ENCODE measurements around the gene PSMF1.
A peak's percentile ranks its signal among the peaks of the same experiment; 100 is the strongest.

Gene PSMF1

GRCh38 chr20:1118336-1119127 lies at the start of gene PSMF1:
Gene PSMF1, plus strand, starts transcription at chr20:1118602. Its CDS starts 172 bp downstream, at chr20:1118774.
- peak; percentile 76 for DNase-seq (ENCODE audit: extremely low read depth, low read depth)
- no peak; the same call in 1 of the 2 replicates for TF ChIP-seq CTCF (IDR thresholded peaks at IDR 0.05; ENCODE audit: low read depth, low read length)

GRCh38 chr20:1072258-1072657 lies 46.1 kb upstream of the PSMF1 start:
- no peak for TF ChIP-seq CTCF (IDR thresholded peaks at IDR 0.05; ENCODE audit: low read depth, low read length)

GRCh38 chr20:1075616-1076015 lies 42.8 kb upstream of the PSMF1 start:
- DNase-seq (ENCODE audit: extremely low read depth, low read depth): no peak
- no peak for TF ChIP-seq CTCF (IDR thresholded peaks at IDR 0.05; ENCODE audit: low read depth, low read length)

More at GRCh38 chr20:1072258-1072657, 46.1 kb upstream of the PSMF1 start:
- no peak for DNase-seq (ENCODE audit: extremely low read depth, low read depth)

- DNase-seq (ENCODE audit: extremely low read depth, low read depth): no peak
- no peak for TF ChIP-seq CTCF (IDR thresholded peaks at IDR 0.05; ENCODE audit: low read depth, low read length)
These were observed 36.5 kb upstream of the PSMF1 start for GRCh38 chr20:1081891-1082290.

GRCh38 chr20:1083431-1084080 lies 34.8 kb upstream of the PSMF1 start:
- no peak for DNase-seq (ENCODE audit: extremely low read depth, low read depth)
- TF ChIP-seq CTCF (IDR thresholded peaks at IDR 0.05; ENCODE audit: low read depth, low read length): no peak

- DNase-seq (ENCODE audit: extremely low read depth, low read depth): no peak
- no peak for TF ChIP-seq CTCF (IDR thresholded peaks at IDR 0.05; ENCODE audit: low read depth, low read length)
These were observed 32.7 kb upstream of the PSMF1 start for GRCh38 chr20:1085492-1086276.
